ENCODE measurements around the gene SLC24A3. TPM values are rescaled to one million over a fixed set of nuclear protein-coding genes. Genes with fewer than 3 reads are reported as not detected.

The SLC24A3 gene
- total and polyA plus RNA-seq, 12 donors = 0.21 to 2.6 (median 0.84) TPM

DNA sequence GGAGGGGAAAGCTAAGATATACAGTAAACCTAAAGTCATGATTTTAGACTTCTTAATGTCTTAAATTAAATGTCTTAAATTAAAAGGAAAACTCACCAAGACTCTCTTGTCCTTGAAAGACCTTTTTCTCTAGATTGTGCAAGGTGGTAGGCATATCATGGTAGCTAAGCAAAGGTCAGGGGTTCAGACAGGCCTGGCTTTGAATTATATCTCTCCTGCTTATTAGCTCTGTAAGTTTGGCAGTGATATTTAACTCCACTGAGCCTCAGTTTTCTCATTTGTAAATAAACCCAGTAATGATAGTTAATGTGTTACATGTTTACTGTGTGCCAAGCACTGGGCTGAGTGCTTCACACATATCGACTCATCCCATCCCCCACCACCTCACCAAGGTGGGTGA lies 203.3 kb downstream of the SLC24A3 start:
- Histone ChIP-seq H3K27ac (no peak overlapping the region), H3K27me3 (no peaks in the 10 kb centered on the region), H3K4me3 (no peak overlapping the region), H3K9me3 (peaks cover 0 to 6% (median 0%) of the 10 kb centered on the region in 11 donors), H3K36me3 (no peaks in the 10 kb centered on the region), H3K4me1 (no peaks in the 10 kb centered on the region)
- ATAC-seq = no peak
- intact Hi-C loops (cut with DNase I) = no loop called here
- no peak for DNase-seq
- TF ChIP-seq, protein P1, sequence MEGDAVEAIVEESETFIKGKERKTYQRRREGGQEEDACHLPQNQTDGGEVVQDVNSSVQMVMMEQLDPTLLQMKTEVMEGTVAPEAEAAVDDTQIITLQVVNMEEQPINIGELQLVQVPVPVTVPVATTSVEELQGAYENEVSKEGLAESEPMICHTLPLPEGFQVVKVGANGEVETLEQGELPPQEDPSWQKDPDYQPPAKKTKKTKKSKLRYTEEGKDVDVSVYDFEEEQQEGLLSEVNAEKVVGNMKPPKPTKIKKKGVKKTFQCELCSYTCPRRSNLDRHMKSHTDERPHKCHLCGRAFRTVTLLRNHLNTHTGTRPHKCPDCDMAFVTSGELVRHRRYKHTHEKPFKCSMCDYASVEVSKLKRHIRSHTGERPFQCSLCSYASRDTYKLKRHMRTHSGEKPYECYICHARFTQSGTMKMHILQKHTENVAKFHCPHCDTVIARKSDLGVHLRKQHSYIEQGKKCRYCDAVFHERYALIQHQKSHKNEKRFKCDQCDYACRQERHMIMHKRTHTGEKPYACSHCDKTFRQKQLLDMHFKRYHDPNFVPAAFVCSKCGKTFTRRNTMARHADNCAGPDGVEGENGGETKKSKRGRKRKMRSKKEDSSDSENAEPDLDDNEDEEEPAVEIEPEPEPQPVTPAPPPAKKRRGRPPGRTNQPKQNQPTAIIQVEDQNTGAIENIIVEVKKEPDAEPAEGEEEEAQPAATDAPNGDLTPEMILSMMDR (IDR thresholded peaks at IDR 0.05) = no peak
- WGBS, 2 donors = 77 to 91% methylated on average over 1 of the region's 1 CpG

DNA sequence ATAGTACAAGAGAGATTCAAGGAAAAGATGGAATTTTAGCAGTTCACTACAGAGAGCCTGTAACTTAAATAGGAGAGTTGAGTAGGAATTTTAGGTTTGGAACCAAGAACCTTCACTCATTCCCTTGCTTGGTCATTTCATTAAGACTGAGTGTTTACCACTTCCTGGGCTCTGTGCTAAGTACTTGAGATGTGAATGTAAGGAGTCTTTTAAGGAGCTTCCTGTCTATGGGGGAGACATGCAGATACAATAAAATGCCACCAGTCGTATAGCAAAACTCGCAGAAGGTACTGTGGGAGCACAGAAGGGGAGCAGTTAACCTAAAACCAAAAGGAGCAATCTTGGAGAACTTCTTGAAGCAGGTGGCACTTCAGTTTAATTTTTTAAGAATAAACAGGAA lies 204.2 kb downstream of the SLC24A3 start:
- no peaks in the 10 kb centered on the region for H3K36me3 ChIP-seq
- H3K9me3 ChIP-seq = peaks cover 0 to 6% (median 0%) of the 10 kb centered on the region in 11 donors
- H3K27me3 ChIP-seq = no peaks in the 10 kb centered on the region
- ATAC-seq (no peak), DNase-seq (no peak)
- intact Hi-C loops (cut with DNase I) = no loop called here
- H3K4me3 ChIP-seq = no peak overlapping the region
- TF ChIP-seq, protein P1 (IDR thresholded peaks at IDR 0.05) = no peak
- no peaks in the 10 kb centered on the region for H3K4me1 ChIP-seq
- 89 to 92% methylated on average over 2 of the region's 2 CpGs for WGBS, 2 donors
- H3K27ac ChIP-seq = no peak overlapping the region

DNA sequence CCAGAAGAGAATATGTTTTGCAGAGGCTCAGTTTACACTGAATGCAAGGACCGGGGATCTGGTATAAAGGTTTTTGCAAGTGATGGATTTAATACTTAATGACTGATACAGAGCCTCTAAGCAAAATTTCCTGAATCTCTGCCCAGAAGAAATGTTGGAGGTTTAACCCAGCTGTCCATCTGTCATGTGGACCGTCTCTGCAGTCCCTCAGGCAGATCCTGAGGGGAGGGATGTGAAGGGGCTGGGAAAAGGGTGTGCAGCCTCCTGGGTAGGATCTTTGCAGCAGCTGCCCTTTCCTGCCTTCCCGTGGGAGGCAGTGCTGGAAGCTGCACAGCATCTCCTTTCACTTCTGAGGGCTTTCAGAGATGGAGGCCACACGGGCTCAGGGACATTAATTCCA lies 207.0 kb downstream of the SLC24A3 start:
- no peaks in the 10 kb centered on the region for H3K4me1 ChIP-seq
- H3K27ac ChIP-seq = no peak overlapping the region
- WGBS, 2 donors = 39 to 44% methylated on average over 4 of the region's 4 CpGs
- H3K27me3 ChIP-seq = no peaks in the 10 kb centered on the region
- intact Hi-C loops (cut with DNase I) = no loop called here
- ATAC-seq = no peak
- DNase-seq = no peak
- H3K4me3 ChIP-seq = no peak overlapping the region
- TF ChIP-seq, protein P1 (IDR thresholded peaks at IDR 0.05) = no peak
- no peaks in the 10 kb centered on the region for H3K36me3 ChIP-seq
- H3K9me3 ChIP-seq = peaks cover 0 to 6% (median 0%) of the 10 kb centered on the region in 11 donors

DNA sequence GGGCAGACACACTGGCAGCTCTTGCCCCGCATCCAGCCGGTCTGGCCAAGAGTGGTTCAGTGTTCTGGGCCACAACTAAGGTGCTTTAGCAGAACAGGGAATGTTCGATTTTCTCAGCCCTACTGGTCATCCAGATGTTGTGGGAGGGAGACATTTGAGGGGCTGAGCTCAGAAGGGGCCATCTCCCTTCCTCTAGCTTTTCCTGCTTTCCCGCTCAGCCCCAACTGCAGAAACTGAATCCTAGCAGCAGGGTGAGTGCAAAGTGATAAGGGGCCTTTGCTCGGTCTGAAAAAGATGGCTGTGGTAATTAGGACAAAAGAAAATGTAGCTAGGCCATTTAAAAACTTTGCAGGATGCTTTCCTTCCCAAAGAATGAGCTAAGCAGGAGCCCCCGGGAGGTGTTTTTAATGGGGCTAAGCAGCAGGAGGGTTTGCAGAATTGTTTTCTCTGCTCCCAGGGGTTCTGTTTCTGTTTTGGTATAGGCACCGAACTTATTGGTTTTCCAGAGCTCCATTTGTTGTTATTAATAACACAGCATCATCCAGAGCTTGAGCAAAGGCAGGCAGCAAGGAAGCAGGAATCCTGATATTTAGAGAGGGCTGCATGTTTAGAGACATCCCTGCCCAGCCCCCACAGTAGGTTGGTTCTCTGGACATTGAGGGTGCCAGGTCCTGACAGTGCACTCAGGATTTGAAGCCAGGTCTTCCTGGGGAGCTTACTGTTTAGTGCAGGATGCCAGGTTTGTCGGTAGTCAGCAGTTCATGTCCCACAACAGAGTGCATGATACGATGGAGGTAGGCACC lies 210.9 kb downstream of the SLC24A3 start:
- Histone ChIP-seq H3K36me3 (no peaks in the 10 kb centered on the region), H3K27me3 (peaks cover 0 to 7% (median 0%) of the 10 kb centered on the region in 7 donors), H3K27ac (no peak overlapping the region), H3K4me3 (no peak overlapping the region), H3K4me1 (peaks cover 0 to 9% (median 0%) of the 10 kb centered on the region in 9 donors), H3K9me3 (peaks cover 0 to 6% (median 0%) of the 10 kb centered on the region in 11 donors)
- intact Hi-C loops (cut with DNase I) = no loop called here
- no peak for DNase-seq
- TF ChIP-seq, protein P1 (IDR thresholded peaks at IDR 0.05) = no peak
- ATAC-seq = no peak
- 45 to 48% methylated on average over 9 of the region's 9 CpGs for WGBS, 2 donors
